Thyroid gland (tissue), 4 donors: ENCODE data around the gene DCT. TPM values are rescaled to one million over a fixed set of nuclear protein-coding genes. Genes with fewer than 3 reads are reported as not detected.

Source experiments
- DNase-seq, 2 donors: peaks; one replicate each; pipeline ENCODE4 v3.0.0-alpha.2; 2019
- H3K27ac ChIP-seq, 3 donors: fragments of 200-600 bp; sonication (generic); 1 replicate in 2 of 3; 2 replicates in 1 of 3; pipeline ENCODE4 v1.5.1; 2016 to 2019; ENCODE audit warnings: mild to moderate bottlenecking in 1 of 3, moderate library complexity in 1 of 3
- H3K27me3 ChIP-seq: fragments of 200-600 bp; sonication (generic); one replicate; pipeline ENCODE4 v1.5.1; 2019
- H3K36me3 ChIP-seq, 2 donors: fragments of 200-600 bp; sonication (generic); one replicate each; pipeline ENCODE4 v1.5.1; 2016 to 2019
- H3K4me1 ChIP-seq, 2 donors: fragments of 200-600 bp; sonication (generic); one replicate each; pipeline ENCODE4 v1.5.1; 2017 to 2019
- H3K4me3 ChIP-seq, 3 donors: fragments of 200-600 bp; sonication (generic); replicated peaks in 1 of 3; 1 replicate in 2 of 3; 2 replicates in 1 of 3; pipeline ENCODE4 v1.5.1; 2016; ENCODE audit warnings: mild to moderate bottlenecking in 1 of 3
- H3K9me3 ChIP-seq: fragments of 200-600 bp; sonication (generic); one replicate; pipeline ENCODE4 v1.5.1; 2017
- POLR2A ChIP-seq, 2 donors: fragments of 450-650 bp; IDR thresholded peaks; one replicate each; pipeline ENCODE4 v1.6.1; 2017; ENCODE audit warnings: antibody characterized with exemption in 2 of 2, mild to moderate bottlenecking in 2 of 2, moderate library complexity in 1 of 2
- WGBS, 2 donors: methylation state at CpG; one replicate each; pipeline ENCODE4 v1.1.5; 2017; 5-methylcytosine and 5-hydroxymethylcytosine counted together
- intact Hi-C: fragments of 100-400 bp; cut with DNase I; formaldehyde crosslinking; loops from one replicate; pipeline ENCODE4 v1.15.1; 2023
- total RNA-seq, 4 donors: library from RNA; depleted of rRNA; stranded (reverse); fragments of >200 nt; gene quantifications; one replicate each; pipeline ENCODE4 v1.2.3, GENCODE V29; 2016
- TF ChIP-seq, protein P1 (sequence below), 6 experiments: fragments of 200-600 bp in 3 of 6; fragments of 450-650 bp in 3 of 6; sonication (generic) in 3 of 6; IDR thresholded peaks; one replicate each; pipeline ENCODE4 v1.5.1; 2016 to 2019; ENCODE audit warnings: antibody characterized with exemption in 6 of 6, mild to moderate bottlenecking in 2 of 6, inconsistent platforms in 1 of 6, moderate library complexity in 1 of 6

DCT gene
- total RNA-seq, 4 donors from 2014 or later: 0.11 to 0.40 (median 0.20) TPM; not detected in 1

DNA sequence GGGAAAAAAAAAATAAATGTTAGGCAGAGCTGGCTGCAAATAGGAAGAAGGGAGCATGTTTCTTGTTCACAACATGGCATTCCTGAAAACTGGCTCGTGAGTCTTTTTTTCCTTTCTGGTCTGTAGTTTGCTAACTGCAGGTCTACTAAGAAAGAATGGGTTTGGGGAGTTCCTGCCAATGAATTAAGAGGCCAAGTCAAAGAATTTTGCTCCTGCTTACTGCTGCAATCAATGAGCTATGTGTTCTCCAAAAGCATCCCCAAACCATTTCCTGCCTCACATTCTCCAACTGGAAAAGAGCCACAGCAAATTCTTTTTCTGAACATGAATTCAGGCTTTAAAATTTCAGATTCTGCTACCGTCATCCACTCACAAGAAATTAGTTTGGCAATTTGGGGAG lies 88.6 kb downstream of the DCT start:
- H3K27me3 ChIP-seq: no peaks in the 10 kb centered on the region
- no peaks in the 10 kb centered on the region for H3K4me1 ChIP-seq
- intact Hi-C loops: no loop called here
- no peak for TF ChIP-seq POLR2A (IDR thresholded peaks at IDR 0.05)
- TF ChIP-seq, protein P1, sequence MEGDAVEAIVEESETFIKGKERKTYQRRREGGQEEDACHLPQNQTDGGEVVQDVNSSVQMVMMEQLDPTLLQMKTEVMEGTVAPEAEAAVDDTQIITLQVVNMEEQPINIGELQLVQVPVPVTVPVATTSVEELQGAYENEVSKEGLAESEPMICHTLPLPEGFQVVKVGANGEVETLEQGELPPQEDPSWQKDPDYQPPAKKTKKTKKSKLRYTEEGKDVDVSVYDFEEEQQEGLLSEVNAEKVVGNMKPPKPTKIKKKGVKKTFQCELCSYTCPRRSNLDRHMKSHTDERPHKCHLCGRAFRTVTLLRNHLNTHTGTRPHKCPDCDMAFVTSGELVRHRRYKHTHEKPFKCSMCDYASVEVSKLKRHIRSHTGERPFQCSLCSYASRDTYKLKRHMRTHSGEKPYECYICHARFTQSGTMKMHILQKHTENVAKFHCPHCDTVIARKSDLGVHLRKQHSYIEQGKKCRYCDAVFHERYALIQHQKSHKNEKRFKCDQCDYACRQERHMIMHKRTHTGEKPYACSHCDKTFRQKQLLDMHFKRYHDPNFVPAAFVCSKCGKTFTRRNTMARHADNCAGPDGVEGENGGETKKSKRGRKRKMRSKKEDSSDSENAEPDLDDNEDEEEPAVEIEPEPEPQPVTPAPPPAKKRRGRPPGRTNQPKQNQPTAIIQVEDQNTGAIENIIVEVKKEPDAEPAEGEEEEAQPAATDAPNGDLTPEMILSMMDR (IDR thresholded peaks at IDR 0.05): no peak
- H3K4me3 ChIP-seq: no peak overlapping the region
- 76 to 78% methylated on average over 2 of the region's 2 CpGs for WGBS, 2 donors
- no peaks in the 10 kb centered on the region for H3K9me3 ChIP-seq
- DNase-seq: no peak
- no peaks in the 10 kb centered on the region for H3K36me3 ChIP-seq
- no peak overlapping the region for H3K27ac ChIP-seq

DNA sequence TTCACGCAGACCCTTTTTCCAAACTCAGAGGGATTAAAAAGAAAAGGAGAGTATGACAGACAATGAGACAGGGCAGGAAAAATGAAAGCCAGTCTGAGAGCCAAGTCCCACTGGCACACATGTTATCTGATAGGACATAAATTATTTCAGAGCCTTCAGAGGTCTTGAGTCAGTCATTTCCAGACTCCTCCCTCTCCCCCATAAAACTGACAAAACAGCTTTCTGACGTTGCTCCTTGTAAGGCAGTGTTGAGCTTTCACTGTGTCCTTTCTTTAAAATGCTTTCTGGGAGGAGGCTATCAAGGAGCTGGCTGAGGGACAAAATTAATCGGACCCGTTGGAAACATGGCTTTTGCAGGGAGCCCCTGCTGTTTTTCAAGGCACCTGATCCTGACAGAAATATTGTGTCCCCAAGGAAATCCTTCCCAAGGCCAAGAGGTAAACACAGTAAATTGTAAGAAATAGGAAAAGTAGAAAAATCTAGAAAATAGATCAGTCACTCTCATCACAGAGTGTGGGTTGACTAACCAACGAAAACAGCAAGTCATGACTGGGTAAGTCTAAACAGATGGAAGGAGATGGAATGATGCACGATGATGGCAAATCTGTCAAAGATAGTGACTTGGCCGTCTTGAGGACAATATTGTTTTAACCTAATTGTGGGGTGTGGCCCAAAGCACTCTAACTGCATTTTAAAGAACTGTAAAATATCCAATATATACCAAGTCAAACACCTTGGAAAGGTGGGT lies 89.7 kb downstream of the DCT start:
- intact Hi-C loops: no loop called here
- Histone ChIP-seq H3K4me3 (no peak overlapping the region), H3K27ac (no peak overlapping the region), H3K36me3 (no peaks in the 10 kb centered on the region), H3K4me1 (no peaks in the 10 kb centered on the region), H3K9me3 (no peaks in the 10 kb centered on the region), H3K27me3 (no peaks in the 10 kb centered on the region)
- no peak for TF ChIP-seq POLR2A (IDR thresholded peaks at IDR 0.05)
- TF ChIP-seq, protein P1 (IDR thresholded peaks at IDR 0.05): no peak
- no peak for DNase-seq
- WGBS, 2 donors: 72 to 76% methylated on average over 7 of the region's 7 CpGs

DNA sequence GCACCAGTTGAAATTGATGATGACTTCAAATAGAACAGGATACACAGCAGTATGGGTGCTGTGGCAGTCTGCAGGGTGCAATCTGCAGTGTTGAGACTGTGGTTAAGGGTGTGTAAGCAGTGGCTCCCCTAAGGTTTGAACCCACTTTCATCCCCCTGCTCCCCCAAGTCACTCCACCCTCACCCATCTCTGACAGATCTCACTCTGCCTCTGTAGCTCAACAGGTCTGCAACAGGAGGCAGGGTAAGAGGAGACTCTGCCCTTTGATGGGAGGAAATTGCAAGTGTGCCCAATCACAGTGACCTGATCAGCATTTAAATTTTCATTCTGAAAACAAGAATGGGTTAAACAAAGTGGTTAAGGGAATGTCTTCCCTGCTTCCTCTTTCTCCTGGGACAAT lies 92.4 kb downstream of the DCT start:
- Histone ChIP-seq H3K27ac (no peak overlapping the region), H3K9me3 (no peaks in the 10 kb centered on the region), H3K4me1 (no peaks in the 10 kb centered on the region), H3K27me3 (no peaks in the 10 kb centered on the region), H3K4me3 (no peak overlapping the region), H3K36me3 (no peaks in the 10 kb centered on the region)
- intact Hi-C loops: no loop called here
- no peak for TF ChIP-seq POLR2A (IDR thresholded peaks at IDR 0.05)
- TF ChIP-seq, protein P1 (IDR thresholded peaks at IDR 0.05): no peak
- DNase-seq: no peak

Other genes with a start within 250 kb of the DCT start
- gene TGDS, start 116.5 kb upstream of the DCT start, total RNA-seq: 10 to 100 TPM; 15.8 to 25.2 (median 20.4) TPM
- gene GPR180, start 122.2 kb upstream of the DCT start, total RNA-seq: 10 to 100 TPM; 10.4 to 13.3 (median 10.9) TPM
- gene SOX21, start 232.9 kb upstream of the DCT start, total RNA-seq: under 1 TPM in 2 of 4 donors, not detected in 2; 0.20 to 0.22 TPM